ENCODE measurements around the gene FGF3.

The FGF3 gene

GRCh38 chr11:69803022-69803421 lies 16.2 kb downstream of the FGF3 start:
- TF ChIP-seq ZBTB7A (IDR thresholded peaks at IDR 0.05; ENCODE audit: low read depth), result no peak
- no peak for TF ChIP-seq RAD21 (IDR thresholded peaks at IDR 0.05; ENCODE audit: low read depth)
- TF ChIP-seq USF1 (IDR thresholded peaks at IDR 0.05), result no peak
- TF ChIP-seq REST (IDR thresholded peaks at IDR 0.05; ENCODE audit: low read depth), result no peak
- no peak for TF ChIP-seq CEBPB (IDR thresholded peaks at IDR 0.05)
- no peak for TF ChIP-seq NFIC (IDR thresholded peaks at IDR 0.05)
- TF ChIP-seq FOXM1 (IDR thresholded peaks at IDR 0.05; ENCODE audit: borderline replicate concordance, low read depth), result no peak
- TF ChIP-seq TCF12 (IDR thresholded peaks at IDR 0.05; ENCODE audit: low read depth), result no peak
- no peak for TF ChIP-seq EP300 (IDR thresholded peaks at IDR 0.05; ENCODE audit: borderline replicate concordance)
- TF ChIP-seq TAF1 (IDR thresholded peaks at IDR 0.05; ENCODE audit: low read depth), result no peak

- no peak for TF ChIP-seq CEBPB (IDR thresholded peaks at IDR 0.05)
- TF ChIP-seq EGR1 (IDR thresholded peaks at IDR 0.05), result no peak
- TF ChIP-seq ZBTB7A (IDR thresholded peaks at IDR 0.05; ENCODE audit: low read depth), result no peak
- no peak for TF ChIP-seq CREB1 (IDR thresholded peaks at IDR 0.05; ENCODE audit: low read depth)
- TF ChIP-seq TEAD4 (IDR thresholded peaks at IDR 0.05), result no peak
- TF ChIP-seq NFIC (IDR thresholded peaks at IDR 0.05), result no peak
- no peak for TF ChIP-seq YY1 (IDR thresholded peaks at IDR 0.05; ENCODE audit: low read depth)
- no peak for TF ChIP-seq MAX (IDR thresholded peaks at IDR 0.05)
These were observed 16.6 kb downstream of the FGF3 start for GRCh38 chr11:69802590-69802989.

GRCh38 chr11:69801513-69802335 lies 17.5 kb downstream of the FGF3 start:
- TF ChIP-seq NFIC (IDR thresholded peaks at IDR 0.05), result no peak
- TF ChIP-seq RAD21 (IDR thresholded peaks at IDR 0.05; ENCODE audit: low read depth), result peak; percentile 72
- TF ChIP-seq ZBTB7A (IDR thresholded peaks at IDR 0.05; ENCODE audit: low read depth), result peak; percentile 99

GRCh38 chr11:69800278-69800677 lies 18.9 kb downstream of the FGF3 start:
- TF ChIP-seq NFIC (IDR thresholded peaks at IDR 0.05) (no peak), YY1 (IDR thresholded peaks at IDR 0.05; ENCODE audit: low read depth) (no peak), ZBTB7A (IDR thresholded peaks at IDR 0.05; ENCODE audit: low read depth) (no peak), FOXM1 (IDR thresholded peaks at IDR 0.05; ENCODE audit: borderline replicate concordance, low read depth) (no peak), USF1 (IDR thresholded peaks at IDR 0.05) (no peak), CREB1 (IDR thresholded peaks at IDR 0.05; ENCODE audit: low read depth) (no peak), TAF1 (IDR thresholded peaks at IDR 0.05; ENCODE audit: low read depth) (no peak), RAD21 (IDR thresholded peaks at IDR 0.05; ENCODE audit: low read depth) (no peak), TCF12 (IDR thresholded peaks at IDR 0.05; ENCODE audit: low read depth) (no peak), TEAD4 (IDR thresholded peaks at IDR 0.05) (no peak), REST (IDR thresholded peaks at IDR 0.05; ENCODE audit: low read depth) (no peak), CEBPB (IDR thresholded peaks at IDR 0.05) (no peak), EGR1 (IDR thresholded peaks at IDR 0.05) (no peak), MAX (IDR thresholded peaks at IDR 0.05) (no peak), EP300 (IDR thresholded peaks at IDR 0.05; ENCODE audit: borderline replicate concordance) (no peak)

GRCh38 chr11:69799582-69799981 lies 19.6 kb downstream of the FGF3 start:
- no peak for TF ChIP-seq CEBPB (IDR thresholded peaks at IDR 0.05)
- peak; percentile 55 for TF ChIP-seq MAX (IDR thresholded peaks at IDR 0.05)
- peak; percentile 56; the same call in 1 of the 2 replicates for TF ChIP-seq YY1 (IDR thresholded peaks at IDR 0.05; ENCODE audit: low read depth)
- TF ChIP-seq USF1 (IDR thresholded peaks at IDR 0.05), result peak; percentile 99
